NCI-H187 (cell line): ENCODE measurements around the gene TEN1.

Source experiments
- DNase-seq, 2 experiments: peaks; one replicate each; lab custom pipeline; 2025; lab: John Stamatoyannopoulos, UW

The TEN1 gene

DNA sequence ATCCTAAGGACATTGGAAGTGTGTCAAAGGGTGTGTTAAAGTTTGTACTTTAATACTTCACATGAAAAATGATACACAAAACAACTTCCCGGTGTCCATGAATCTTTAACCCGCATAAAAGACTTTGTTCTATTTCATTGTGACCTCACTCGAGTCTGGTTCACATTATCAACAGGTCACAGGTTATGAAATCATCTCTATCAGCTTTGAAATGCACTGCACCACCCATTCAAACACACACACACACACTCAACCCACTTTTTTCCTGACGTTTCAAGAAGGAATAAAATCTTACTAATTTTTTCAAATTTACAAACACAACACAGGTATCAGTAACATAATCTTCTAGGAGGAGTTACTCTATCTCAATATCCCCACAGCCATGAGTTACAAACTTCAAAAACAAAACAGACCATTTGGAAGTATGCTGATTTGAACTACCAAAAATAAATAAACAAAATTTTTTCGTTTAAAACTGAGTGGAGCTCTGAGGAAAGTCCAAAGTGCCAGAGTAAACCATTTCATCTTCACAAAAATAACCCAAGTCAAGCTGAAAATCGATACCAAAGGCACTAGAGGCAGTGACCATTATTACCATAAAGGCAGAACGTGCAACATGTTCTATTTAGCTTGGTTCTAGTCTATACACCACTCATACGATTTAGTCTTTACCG, 2.7 kb upstream of the TEN1 start:
- no peak for DNase-seq

- DNase-seq: no peak
Measured at GRCh38 chr17:75979705-75980187, 706 bp downstream of the TEN1 start.

GRCh38 chr17:75980188-75981018, 1.4 kb downstream of the TEN1 start:
- no peak for DNase-seq

GRCh38 chr17:75981019-75981615, 2.1 kb downstream of the TEN1 start:
- no peak for DNase-seq

DNA sequence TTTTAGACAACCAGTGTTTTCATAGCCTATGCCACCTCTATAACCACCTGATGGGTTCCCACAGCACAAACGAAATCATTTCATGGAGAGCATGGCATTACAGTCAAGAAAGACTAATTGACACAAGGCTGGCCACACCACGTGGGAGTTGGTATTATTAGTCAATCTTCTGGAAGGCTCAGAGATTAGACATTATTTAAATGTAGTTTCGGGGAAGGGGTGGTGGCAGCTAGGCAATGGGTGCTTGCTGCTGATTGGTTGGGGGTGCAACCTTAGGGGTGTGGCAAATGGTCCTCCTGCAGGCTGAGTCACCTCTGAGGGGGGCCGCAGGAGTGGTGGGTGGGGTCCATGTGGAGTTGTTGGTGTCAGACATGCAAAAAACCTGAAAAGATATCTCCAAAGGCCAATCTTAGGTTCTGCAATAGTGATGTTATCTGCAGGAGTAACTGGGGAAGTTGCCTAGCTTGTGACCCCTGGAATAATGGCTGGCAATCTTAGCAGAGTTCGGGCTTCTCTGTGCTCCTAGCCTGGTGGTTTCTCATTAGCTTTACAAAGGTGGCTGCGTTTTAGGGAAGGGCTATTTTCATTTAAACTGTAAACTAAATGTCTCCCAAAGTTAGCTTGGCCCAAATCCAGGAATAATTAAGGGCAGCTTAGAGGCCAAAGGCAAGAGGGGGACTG, 4.6 kb downstream of the TEN1 start:
- DNase-seq: no peak

GRCh38 chr17:75985986-75986385, 6.9 kb downstream of the TEN1 start:
- no peak for DNase-seq

GRCh38 chr17:75987041-75987440, 8.0 kb downstream of the TEN1 start:
- no peak for DNase-seq

- DNase-seq: no peak
Measured at GRCh38 chr17:75991396-75991795, 12.4 kb downstream of the TEN1 start.

- no peak for DNase-seq
Measured at GRCh38 chr17:75994802-75995370, 15.8 kb downstream of the TEN1 start.

- DNase-seq: no peak
Measured at GRCh38 chr17:75995385-75995925, 16.4 kb downstream of the TEN1 start.

DNA sequence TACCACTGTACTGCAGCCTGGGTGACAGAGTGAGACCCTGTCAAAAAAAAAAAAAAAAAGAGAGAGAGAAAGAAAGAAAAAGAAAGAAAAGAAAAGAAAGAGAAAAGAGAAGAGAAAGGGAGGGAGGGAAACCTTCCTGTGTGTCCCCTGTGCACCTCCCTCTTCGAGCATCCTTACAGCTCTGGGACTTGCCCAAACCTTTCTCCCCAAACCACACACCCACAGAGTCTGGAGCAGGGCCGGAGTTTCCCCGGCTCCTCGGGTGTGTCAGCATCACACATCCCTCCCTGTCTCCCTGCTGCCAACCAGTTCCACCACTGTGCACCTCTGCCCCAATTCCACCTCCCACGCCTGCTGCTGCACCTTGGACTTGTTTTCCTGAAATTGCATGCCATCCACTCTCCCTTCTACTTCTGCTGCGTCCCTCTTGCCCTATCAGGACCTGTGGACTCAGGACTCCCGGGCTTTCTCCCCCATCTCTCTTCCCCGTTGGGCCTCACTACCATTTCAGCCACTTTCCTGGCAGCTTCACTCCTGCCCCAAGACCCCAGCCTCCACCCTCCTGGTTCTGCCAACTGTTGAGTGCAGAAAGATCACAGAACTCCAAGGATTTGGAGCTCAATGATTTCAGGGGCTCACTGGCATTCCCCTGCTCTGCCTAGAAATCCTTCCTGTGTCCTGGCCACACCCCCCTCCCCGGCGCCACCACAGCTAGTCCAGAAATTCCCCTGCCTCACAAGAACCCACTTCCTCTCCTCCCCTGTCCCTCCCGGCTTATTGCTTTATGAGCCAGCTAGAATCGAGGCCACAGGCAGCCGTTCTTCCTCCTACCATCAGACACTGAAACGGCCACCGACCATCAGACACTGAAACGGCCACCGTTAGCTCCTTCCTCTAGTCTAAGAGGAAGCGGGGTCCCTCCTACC, 17.9 kb downstream of the TEN1 start:
- no peak for DNase-seq

DNA sequence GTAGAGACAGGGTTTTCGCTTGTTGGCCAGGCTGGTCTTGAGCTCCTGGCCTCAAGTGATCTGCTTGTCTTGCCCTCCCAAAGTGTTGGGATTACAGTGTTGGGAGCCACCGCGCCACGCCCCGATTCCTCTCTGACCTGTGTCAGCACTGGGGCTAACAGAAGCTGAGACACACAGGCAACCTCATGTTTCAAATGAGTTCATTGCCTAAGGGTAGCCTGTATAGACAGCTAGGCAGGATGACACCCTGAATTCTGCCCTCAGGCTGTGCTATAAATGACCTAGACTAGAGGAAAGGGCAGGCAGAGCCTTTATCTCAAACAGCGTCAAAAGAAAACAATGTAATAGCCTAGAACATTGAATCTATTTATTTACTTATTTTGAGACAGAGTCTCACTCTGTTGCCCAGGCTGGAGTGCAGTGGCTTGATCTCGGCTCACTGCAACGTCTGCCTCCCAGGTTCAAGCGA, 19.3 kb downstream of the TEN1 start:
- no peak for DNase-seq

DNA sequence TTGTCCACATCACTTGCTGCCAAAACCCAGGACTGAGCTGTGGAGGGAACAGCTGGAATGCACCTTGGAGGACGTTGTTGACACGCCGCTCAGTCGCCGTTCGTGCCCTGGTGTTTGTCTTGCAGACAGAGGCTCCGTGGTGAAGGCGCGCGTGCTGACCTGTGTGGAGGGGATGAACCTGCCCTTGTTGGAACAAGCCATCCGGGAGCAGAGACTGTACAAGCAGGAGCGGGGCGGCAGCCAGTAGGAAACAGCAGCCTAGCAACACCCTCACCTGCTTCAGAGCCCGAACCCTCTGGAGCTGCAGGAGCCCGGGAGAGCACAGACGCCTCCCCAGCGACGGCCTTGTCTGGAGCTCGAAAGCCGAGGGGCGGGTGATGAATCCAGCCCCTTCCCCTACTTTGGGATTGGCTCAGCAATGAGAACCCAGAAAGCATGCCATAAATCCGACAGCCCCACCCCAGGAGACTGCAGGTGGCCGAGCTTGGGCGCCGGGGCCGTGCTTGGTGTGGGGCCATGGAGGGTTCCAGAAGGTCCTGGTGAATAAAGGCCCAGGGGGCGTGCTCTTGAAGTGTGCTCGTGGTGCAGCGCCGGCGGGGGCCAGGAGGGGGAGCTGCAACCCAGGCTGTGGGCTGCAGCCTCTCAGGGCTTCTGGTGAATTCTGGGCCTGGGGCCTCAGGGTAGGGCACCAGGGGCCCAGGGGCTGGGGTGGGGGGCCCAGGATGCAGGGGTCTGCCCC, 21.1 kb downstream of the TEN1 start:
- DNase-seq: no peak

- no peak for DNase-seq
Measured at GRCh38 chr17:76000755-76001521, 21.9 kb downstream of the TEN1 start, which contains the start of gene CDK3. TSS of gene CDK3 (plus strand) at chr17:76000855. CDS start at chr17:76001426, 571 bp downstream.

DNA sequence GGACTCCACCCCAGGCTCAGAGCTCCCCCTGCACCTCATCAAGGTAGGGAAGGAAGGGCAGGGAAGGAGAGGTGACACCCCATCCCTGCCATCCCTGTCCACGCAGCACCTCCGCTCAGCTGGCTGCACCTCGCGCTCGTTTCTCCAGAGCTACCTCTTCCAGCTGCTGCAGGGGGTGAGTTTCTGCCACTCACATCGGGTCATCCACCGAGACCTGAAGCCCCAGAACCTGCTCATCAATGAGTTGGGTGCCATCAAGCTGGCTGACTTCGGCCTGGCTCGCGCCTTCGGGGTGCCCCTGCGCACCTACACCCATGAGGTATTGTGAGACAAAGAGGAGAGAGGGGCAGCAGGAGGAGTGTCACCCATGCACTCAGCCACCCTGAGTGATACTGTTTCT, 23.1 kb downstream of the TEN1 start:
- DNase-seq: no peak

GRCh38 chr17:76003915-76004314, 24.9 kb downstream of the TEN1 start:
- no peak for DNase-seq

GRCh38 chr17:76004750-76005262, 25.8 kb downstream of the TEN1 start:
- no peak for DNase-seq

- peak; percentile 12 to 44 for DNase-seq
Measured at GRCh38 chr17:76005263-76006149, 26.5 kb downstream of the TEN1 start.
